Measurements from ENCODE around the gene MATN1. TPM values are rescaled to one million over a fixed set of nuclear protein-coding genes. Genes with fewer than 3 reads are reported as not detected.

Gene MATN1
- total and polyA plus RNA-seq, 4 donors: 0.19 TPM; not detected in 3

DNA sequence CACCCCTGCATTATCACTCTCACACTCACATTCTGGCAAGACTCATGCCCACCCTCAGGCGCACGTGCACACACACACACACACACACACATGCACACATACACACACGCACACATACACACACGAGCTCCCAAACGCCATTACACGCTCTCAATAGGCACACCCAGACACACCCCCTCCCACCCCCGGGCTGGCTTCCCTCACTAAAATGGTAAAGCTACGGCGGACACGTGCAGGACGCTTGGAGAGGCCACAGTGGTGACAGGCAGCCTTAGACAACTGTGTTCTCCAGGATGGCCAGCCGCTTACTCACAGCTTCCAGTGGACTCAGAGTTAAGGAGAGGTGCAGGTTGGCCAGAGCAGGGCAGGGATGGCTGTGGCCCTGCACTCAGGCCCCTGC, 10.1 kb downstream of the MATN1 start:
- Histone ChIP-seq H3K9ac (ENCODE audit: low read depth in 1 of 2, low read length in 2 of 2) (no peak overlapping the region), H3K36me3 (ENCODE audit: control insufficient read depth in 4 of 4, insufficient read depth in 3 of 4, low read depth in 1 of 4, low read length in 3 of 4) (no peaks in the 10 kb centered on the region), H3K9me3 (ENCODE audit: control insufficient read depth in 4 of 4, low read length in 3 of 4) (peaks cover 0 to 4% (median 0%) of the 10 kb centered on the region in 4 donors), H3K4me1 (ENCODE audit: control insufficient read depth in 4 of 4, insufficient read depth in 4 of 4, low read length in 3 of 4) (no peaks in the 10 kb centered on the region), H3K4me3 (ENCODE audit: low read depth in 1 of 3, low read length in 3 of 3) (no peak overlapping the region), H3K27ac (ENCODE audit: low read depth in 1 of 2, low read length in 2 of 2) (no peak overlapping the region), H3K27me3 (ENCODE audit: control insufficient read depth in 4 of 4, insufficient read depth in 4 of 4, low read length in 3 of 4) (no peaks in the 10 kb centered on the region)
- WGBS: 59% methylated on average over 12 of the region's 12 CpGs
- no peak for TF ChIP-seq SP1 (IDR thresholded peaks at IDR 0.05)
- TF ChIP-seq, protein P1, sequence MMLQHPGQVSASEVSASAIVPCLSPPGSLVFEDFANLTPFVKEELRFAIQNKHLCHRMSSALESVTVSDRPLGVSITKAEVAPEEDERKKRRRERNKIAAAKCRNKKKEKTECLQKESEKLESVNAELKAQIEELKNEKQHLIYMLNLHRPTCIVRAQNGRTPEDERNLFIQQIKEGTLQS (IDR thresholded peaks at IDR 0.05): no peak
- no peak for TF ChIP-seq NR2F2 (IDR thresholded peaks at IDR 0.05)
- no peak for TF ChIP-seq HNF4G (IDR thresholded peaks at IDR 0.05)
- TF ChIP-seq GABPA (IDR thresholded peaks at IDR 0.05 in 1 of 2, conservative IDR thresholded peaks at IDR 0.05 in 1 of 2): no peak
- TF ChIP-seq RXRA (IDR thresholded peaks at IDR 0.05): no peak
- TF ChIP-seq, protein P2, sequence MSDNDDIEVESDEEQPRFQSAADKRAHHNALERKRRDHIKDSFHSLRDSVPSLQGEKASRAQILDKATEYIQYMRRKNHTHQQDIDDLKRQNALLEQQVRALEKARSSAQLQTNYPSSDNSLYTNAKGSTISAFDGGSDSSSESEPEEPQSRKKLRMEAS (IDR thresholded peaks at IDR 0.05): no peak
- no peak for TF ChIP-seq EGR1 (IDR thresholded peaks at IDR 0.05; ENCODE audit: low read depth in 2 of 2)
- DNase-seq (ENCODE audit: low spot score): no peak

DNA sequence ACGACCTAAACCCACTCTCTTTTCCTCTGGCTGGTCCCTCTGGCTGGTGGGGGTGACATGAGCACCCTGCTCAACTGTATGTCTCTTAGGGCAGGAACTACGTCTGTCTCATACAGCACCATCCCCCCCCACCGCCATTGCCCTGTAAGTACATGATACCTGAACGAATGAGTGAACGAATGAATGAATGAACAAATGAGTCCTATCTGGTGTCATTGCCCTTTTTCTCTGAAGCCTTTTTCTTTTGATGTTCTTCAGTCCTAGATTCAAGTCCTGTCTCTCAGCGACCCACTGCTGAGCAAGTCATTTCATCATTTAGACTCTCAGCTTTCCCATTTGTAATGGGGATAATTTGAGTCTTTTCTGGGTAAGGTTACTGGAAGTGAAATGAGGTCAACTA, 10.8 kb downstream of the MATN1 start:
- no peaks in the 10 kb centered on the region for H3K27me3 ChIP-seq (ENCODE audit: control insufficient read depth in 4 of 4, insufficient read depth in 4 of 4, low read length in 3 of 4)
- no peak overlapping the region for H3K9ac ChIP-seq (ENCODE audit: low read depth in 1 of 2, low read length in 2 of 2)
- no peak overlapping the region for H3K27ac ChIP-seq (ENCODE audit: low read depth in 1 of 2, low read length in 2 of 2)
- 87% methylated on average over 6 of the region's 6 CpGs for whole genome bisulfite sequencing
- DNase-seq (ENCODE audit: low spot score): no peak
- H3K4me3 ChIP-seq (ENCODE audit: low read depth in 1 of 3, low read length in 3 of 3): no peak overlapping the region
- H3K36me3 ChIP-seq (ENCODE audit: control insufficient read depth in 4 of 4, insufficient read depth in 3 of 4, low read depth in 1 of 4, low read length in 3 of 4): no peaks in the 10 kb centered on the region
- TF ChIP-seq RXRA (IDR thresholded peaks at IDR 0.05) (no peak), NR2F2 (IDR thresholded peaks at IDR 0.05) (no peak), JUND (IDR thresholded peaks at IDR 0.05) (no peak), HNF4A (conservative IDR thresholded peaks at IDR 0.05) (no peak)
- TF ChIP-seq, protein P3, sequence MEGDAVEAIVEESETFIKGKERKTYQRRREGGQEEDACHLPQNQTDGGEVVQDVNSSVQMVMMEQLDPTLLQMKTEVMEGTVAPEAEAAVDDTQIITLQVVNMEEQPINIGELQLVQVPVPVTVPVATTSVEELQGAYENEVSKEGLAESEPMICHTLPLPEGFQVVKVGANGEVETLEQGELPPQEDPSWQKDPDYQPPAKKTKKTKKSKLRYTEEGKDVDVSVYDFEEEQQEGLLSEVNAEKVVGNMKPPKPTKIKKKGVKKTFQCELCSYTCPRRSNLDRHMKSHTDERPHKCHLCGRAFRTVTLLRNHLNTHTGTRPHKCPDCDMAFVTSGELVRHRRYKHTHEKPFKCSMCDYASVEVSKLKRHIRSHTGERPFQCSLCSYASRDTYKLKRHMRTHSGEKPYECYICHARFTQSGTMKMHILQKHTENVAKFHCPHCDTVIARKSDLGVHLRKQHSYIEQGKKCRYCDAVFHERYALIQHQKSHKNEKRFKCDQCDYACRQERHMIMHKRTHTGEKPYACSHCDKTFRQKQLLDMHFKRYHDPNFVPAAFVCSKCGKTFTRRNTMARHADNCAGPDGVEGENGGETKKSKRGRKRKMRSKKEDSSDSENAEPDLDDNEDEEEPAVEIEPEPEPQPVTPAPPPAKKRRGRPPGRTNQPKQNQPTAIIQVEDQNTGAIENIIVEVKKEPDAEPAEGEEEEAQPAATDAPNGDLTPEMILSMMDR (IDR thresholded peaks at IDR 0.05; ENCODE audit: low read depth, low read length, missing input control): no peak
- peaks cover 0 to 4% (median 0%) of the 10 kb centered on the region in 4 donors for H3K4me1 ChIP-seq (ENCODE audit: control insufficient read depth in 4 of 4, insufficient read depth in 4 of 4, low read length in 3 of 4)
- peaks cover 0 to 4% (median 0%) of the 10 kb centered on the region in 4 donors for H3K9me3 ChIP-seq (ENCODE audit: control insufficient read depth in 4 of 4, low read length in 3 of 4)

DNA sequence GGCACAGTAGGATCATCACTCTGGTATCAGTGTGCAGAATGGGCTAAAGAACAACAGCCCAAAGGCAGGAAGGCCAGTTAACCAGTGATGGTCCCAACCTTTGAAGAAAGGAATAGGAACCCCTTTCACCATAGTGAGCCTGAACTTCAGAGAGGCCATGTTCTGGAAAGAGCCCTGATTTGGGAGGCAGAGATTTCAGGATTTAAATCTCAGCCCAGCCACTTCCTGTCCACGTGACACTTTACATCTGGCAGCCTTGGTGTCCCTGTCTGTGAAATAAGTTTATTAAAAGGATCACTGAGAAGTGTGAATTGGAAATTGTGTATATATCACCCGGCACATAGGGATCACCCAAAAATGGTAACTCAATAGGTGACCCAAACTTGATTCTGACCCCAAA, 13.0 kb downstream of the MATN1 start:
- H3K27me3 ChIP-seq (ENCODE audit: control insufficient read depth in 4 of 4, insufficient read depth in 4 of 4, low read length in 3 of 4): no peaks in the 10 kb centered on the region
- peaks cover 0 to 4% (median 0%) of the 10 kb centered on the region in 4 donors for H3K4me1 ChIP-seq (ENCODE audit: control insufficient read depth in 4 of 4, insufficient read depth in 4 of 4, low read length in 3 of 4)
- no peak for DNase-seq (ENCODE audit: low spot score)
- 73% methylated on average over 2 of the region's 2 CpGs for WGBS
- H3K9ac ChIP-seq (ENCODE audit: low read depth in 1 of 2, low read length in 2 of 2): no peak overlapping the region
- H3K4me3 ChIP-seq (ENCODE audit: low read depth in 1 of 3, low read length in 3 of 3): no peak overlapping the region
- no peaks in the 10 kb centered on the region for H3K36me3 ChIP-seq (ENCODE audit: control insufficient read depth in 4 of 4, insufficient read depth in 3 of 4, low read depth in 1 of 4, low read length in 3 of 4)
- H3K27ac ChIP-seq (ENCODE audit: low read depth in 1 of 2, low read length in 2 of 2): no peak overlapping the region
- H3K9me3 ChIP-seq (ENCODE audit: control insufficient read depth in 4 of 4, low read length in 3 of 4): peaks cover 0 to 4% (median 0%) of the 10 kb centered on the region in 4 donors
- TF ChIP-seq RAD21 (IDR thresholded peaks at IDR 0.05) (no peak), FOXA1 (IDR thresholded peaks at IDR 0.05) (no peak), NR2F2 (IDR thresholded peaks at IDR 0.05) (no peak), HNF4G (IDR thresholded peaks at IDR 0.05) (no peak), SP1 (IDR thresholded peaks at IDR 0.05) (no peak), EGR1 (IDR thresholded peaks at IDR 0.05; ENCODE audit: low read depth in 2 of 2) (no peak), JUND (IDR thresholded peaks at IDR 0.05) (no peak), FOXA2 (IDR thresholded peaks at IDR 0.05) (no peak), YY1 (IDR thresholded peaks at IDR 0.05) (no peak), TAF1 (conservative IDR thresholded peaks at IDR 0.05) (no peak), GABPA (IDR thresholded peaks at IDR 0.05 in 1 of 2, conservative IDR thresholded peaks at IDR 0.05 in 1 of 2) (no peak), RXRA (IDR thresholded peaks at IDR 0.05) (no peak), HNF4A (conservative IDR thresholded peaks at IDR 0.05) (no peak)
- TF ChIP-seq, protein P3 (IDR thresholded peaks at IDR 0.05; ENCODE audit: low read depth, low read length, missing input control): no peak
- TF ChIP-seq, protein P4, sequence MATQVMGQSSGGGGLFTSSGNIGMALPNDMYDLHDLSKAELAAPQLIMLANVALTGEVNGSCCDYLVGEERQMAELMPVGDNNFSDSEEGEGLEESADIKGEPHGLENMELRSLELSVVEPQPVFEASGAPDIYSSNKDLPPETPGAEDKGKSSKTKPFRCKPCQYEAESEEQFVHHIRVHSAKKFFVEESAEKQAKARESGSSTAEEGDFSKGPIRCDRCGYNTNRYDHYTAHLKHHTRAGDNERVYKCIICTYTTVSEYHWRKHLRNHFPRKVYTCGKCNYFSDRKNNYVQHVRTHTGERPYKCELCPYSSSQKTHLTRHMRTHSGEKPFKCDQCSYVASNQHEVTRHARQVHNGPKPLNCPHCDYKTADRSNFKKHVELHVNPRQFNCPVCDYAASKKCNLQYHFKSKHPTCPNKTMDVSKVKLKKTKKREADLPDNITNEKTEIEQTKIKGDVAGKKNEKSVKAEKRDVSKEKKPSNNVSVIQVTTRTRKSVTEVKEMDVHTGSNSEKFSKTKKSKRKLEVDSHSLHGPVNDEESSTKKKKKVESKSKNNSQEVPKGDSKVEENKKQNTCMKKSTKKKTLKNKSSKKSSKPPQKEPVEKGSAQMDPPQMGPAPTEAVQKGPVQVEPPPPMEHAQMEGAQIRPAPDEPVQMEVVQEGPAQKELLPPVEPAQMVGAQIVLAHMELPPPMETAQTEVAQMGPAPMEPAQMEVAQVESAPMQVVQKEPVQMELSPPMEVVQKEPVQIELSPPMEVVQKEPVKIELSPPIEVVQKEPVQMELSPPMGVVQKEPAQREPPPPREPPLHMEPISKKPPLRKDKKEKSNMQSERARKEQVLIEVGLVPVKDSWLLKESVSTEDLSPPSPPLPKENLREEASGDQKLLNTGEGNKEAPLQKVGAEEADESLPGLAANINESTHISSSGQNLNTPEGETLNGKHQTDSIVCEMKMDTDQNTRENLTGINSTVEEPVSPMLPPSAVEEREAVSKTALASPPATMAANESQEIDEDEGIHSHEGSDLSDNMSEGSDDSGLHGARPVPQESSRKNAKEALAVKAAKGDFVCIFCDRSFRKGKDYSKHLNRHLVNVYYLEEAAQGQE (IDR thresholded peaks at IDR 0.05): no peak
- TF ChIP-seq, protein P5, sequence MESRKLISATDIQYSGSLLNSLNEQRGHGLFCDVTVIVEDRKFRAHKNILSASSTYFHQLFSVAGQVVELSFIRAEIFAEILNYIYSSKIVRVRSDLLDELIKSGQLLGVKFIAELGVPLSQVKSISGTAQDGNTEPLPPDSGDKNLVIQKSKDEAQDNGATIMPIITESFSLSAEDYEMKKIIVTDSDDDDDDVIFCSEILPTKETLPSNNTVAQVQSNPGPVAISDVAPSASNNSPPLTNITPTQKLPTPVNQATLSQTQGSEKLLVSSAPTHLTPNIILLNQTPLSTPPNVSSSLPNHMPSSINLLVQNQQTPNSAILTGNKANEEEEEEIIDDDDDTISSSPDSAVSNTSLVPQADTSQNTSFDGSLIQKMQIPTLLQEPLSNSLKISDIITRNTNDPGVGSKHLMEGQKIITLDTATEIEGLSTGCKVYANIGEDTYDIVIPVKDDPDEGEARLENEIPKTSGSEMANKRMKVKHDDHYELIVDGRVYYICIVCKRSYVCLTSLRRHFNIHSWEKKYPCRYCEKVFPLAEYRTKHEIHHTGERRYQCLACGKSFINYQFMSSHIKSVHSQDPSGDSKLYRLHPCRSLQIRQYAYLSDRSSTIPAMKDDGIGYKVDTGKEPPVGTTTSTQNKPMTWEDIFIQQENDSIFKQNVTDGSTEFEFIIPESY (IDR thresholded peaks at IDR 0.05): no peak
